HG03439 (cell line): ENCODE data around the gene KDELR3.

Source experiments
- ATAC-seq: cut with Tn5 transposase; IDR thresholded peaks from one replicate; pipeline ENCODE4 v1.9.1; 2021; ENCODE audit warnings: mild to moderate bottlenecking, moderate library complexity; ENCODE audit not compliant: unreplicated experiment

Gene KDELR3

DNA sequence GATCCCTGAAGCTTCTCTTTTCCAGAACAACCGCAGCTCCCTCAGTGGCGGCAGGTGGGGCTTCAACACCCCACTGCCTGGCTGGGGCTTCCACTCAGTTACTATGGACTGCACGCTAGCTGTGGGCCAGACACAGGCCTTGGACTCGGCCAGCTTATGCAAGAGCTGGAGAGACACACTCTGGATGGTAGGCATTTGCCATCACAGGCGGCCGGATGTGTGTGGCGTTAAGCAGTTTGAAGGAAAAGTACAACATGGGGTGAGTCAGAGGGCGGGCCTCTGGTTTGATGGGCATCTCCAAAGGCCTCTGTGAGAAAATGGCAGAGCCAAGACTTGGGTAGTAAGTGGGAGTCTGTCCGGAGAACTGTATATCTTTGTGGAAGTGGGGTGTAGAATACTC is 30.5 kb upstream of the KDELR3 start:
- ATAC-seq = no peak

- no peak for ATAC-seq
These were observed 27.0 kb upstream of the KDELR3 start for GRCh38 chr22:38440747-38441350.

- no peak for ATAC-seq
These were observed 26.1 kb upstream of the KDELR3 start for GRCh38 chr22:38441620-38442287.

DNA sequence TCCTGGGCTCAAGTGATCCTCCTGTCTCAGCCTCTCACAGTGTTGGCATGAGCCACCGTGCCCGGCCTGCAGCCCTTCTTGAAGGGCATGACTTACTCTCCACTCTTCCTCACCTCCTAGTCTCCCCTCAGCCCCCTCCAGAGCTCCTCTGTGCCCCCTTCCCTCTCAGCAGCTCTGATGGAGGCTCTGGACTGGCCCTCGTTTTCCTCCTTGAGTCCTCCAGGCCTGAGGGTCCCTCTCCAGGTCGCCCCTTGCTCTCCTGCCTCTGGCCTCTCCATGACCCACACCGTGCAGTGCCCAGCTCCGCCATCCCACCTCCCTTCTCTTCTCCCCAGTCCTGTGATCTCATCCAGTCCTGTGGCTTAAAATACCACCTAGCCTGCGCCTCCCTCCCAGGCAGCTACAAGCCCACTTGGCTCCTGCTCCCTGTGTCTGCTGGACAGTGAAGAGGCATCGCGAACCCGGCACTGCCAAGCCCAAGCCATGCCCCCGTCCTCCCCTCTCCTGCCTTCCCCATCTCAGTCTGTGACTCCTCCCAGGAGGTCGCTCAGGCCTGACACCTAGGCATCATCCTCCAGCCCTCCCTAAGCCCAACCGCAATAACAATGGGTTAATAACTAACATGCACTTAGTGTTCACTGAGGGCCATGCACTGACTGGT is 24.8 kb upstream of the KDELR3 start:
- ATAC-seq = no peak

- no peak for ATAC-seq
These were observed 24.0 kb upstream of the KDELR3 start for GRCh38 chr22:38443628-38444521.

GRCh38 chr22:38444783-38445182 is 23.1 kb upstream of the KDELR3 start:
- ATAC-seq = no peak

GRCh38 chr22:38446018-38446601 is 21.8 kb upstream of the KDELR3 start:
- no peak for ATAC-seq

DNA sequence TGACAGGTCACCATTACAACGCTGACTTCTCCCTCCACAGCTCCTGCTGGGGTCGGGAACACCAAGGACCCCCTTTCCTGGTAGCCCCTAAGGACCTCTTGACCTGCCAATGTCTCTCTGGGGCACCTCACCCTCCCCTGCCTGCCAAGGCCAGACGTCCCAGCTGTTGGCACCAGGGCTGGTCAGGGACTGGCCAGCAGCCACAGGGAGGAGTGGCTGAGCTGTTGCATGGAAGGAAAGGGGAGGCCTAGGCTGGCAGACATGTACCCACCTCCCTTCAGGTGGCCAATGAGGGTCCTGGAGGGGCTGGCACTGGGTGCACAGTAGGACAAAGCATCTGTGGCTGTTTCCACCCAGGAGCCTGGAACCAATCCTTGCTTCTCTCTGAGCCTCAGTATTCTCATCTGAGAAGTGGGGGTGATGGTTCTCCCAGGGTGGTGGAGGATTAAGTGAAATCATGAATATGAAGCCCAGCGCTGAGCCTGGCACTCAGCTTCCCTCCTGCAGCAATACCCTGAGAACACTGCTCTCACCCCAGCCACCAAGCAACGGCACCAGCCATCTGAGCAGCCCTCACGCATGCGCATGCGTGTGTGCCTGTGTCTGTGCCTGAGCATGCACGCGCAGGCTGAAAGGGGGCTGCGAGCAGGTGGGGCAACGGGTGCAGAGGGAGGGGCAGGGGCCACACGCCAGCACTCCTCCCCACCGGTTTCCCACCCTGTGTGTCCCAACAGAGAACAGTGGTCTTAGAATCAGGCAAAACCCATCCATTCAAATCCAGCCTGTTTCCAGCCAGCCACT is 18.8 kb upstream of the KDELR3 start:
- ATAC-seq = no peak

DNA sequence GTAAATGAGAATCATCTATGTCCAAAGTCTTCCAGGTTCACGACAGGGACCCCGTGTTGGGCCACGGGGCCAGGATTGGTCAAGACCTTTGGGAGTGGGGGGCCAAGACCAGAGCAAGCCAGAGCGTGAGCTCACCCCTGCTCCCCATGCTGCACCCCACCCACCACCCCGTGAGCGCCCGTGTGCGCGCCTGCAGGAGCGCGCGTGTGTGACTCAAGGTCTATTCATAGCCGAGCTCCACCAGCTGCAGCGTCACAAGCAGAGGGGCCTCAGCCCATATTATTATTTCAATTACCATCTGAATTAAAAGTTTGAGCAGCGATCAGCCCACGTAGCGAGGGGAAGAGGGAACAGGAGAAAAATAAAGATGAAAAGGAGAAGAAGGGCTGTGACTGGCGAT is 18.1 kb upstream of the KDELR3 start:
- ATAC-seq = no peak

DNA sequence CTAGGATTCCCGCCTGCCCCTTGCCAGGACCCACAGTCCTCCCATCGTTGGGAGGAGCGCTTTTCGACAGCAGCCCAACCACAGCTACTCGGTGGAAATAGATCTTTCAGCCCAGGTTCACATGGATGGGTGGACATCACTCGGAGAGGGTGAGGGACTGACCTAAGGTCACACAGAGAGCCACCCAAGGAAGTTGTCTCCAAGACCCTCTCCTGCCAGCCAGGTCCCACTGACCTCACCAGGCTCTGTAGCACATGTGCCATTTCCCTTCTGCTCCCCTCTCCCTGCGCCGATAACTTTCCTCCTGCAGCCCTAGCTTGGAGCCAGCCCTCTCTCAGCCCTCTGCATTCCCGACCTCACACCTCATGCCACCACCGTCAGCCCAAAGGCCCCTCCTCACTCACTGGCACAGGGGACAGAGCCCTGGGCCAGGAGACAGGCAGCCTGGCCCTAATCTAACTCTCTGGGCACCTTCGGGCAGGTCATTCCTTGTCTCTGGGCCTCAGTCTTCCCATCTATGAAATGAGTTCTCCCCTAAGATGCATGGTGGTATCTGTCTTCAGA is 17.6 kb upstream of the KDELR3 start:
- no peak for ATAC-seq

GRCh38 chr22:38451404-38451803 is 16.5 kb upstream of the KDELR3 start:
- ATAC-seq = no peak

DNA sequence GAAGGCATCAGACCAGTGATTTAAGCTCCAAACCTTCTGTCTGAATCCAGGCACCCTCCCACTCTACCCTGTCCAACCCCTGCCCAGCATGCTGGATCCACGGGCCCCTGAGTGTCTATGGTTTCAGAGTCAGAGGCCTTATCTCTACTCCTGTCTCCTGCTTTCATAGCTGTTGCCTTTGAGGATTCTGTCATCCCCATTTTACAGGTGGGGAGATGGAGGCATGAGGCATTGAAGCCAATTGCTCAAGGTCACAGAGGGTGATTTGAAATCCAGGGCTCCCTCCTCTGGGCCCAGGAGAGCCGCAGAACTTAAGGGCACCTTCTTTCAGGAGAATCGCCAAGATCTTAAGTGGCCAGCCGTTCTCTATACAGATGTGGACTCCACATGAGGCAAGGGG is 16.0 kb upstream of the KDELR3 start:
- ATAC-seq = no peak

DNA sequence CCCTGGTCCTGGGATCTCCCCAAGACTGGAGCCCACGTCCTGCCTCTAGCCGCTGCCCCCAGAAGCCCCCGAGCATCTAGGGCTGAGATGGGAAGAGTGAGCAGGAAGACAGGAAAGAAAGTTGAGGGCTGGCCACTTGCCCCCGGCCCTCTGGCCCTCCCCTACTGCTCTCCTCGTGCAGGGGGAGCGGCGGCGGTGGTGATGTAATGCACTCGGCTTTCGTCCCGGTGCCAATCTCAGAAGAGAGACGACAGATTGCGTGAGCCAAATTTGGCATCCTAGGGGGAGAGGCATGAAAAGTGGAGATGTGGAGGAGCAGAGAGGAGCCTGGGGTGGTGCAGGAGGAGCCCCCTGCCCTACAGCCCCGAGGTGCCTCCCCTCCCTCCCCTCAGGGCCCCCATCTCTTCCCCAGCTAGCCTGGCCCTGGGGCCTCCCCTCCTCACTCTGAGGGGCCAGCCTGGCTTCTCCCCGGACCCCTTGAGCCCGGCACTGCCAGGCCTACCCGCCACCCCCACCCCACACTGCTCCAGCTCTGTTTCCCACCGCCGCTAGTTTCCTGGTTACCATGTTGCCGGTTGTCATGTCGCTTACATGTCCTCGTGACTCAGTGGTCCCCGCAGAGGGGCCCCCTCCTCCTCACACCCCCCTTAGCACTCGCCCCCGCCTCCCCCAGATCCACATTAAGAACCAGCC is 15.4 kb upstream of the KDELR3 start:
- no peak for ATAC-seq

DNA sequence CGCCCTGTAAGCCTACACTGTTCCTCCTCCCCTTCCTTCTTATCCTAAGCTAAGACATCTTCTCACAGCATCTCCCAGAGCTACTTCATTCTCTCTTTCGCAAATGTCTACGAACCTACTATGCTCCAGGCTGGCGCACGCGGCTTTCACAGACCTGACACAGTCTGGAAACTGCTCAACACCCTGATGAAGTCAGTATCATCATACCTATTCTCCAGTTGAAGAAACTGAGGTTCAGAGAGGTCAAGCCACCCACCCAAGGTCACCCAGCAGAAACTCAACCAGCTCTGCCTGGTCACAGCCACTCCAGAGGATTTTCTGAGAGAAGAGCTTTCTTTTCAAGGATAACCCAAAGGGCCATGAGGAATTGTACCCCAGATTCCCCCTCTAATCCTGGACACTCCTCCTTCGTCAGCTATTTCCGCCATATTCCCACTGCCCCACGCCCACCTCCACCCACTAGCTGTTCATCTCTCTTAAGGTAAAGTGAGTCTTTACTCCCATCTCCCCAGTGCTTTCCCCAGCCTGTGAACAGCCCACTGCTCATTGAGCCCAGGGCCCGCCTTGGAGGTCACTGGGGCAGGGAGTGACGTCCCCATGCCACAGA is 14.7 kb upstream of the KDELR3 start:
- ATAC-seq = no peak

- no peak for ATAC-seq
These were observed 13.9 kb upstream of the KDELR3 start for GRCh38 chr22:38453996-38454352.

GRCh38 chr22:38454353-38455075 is 13.4 kb upstream of the KDELR3 start:
- ATAC-seq = no peak

DNA sequence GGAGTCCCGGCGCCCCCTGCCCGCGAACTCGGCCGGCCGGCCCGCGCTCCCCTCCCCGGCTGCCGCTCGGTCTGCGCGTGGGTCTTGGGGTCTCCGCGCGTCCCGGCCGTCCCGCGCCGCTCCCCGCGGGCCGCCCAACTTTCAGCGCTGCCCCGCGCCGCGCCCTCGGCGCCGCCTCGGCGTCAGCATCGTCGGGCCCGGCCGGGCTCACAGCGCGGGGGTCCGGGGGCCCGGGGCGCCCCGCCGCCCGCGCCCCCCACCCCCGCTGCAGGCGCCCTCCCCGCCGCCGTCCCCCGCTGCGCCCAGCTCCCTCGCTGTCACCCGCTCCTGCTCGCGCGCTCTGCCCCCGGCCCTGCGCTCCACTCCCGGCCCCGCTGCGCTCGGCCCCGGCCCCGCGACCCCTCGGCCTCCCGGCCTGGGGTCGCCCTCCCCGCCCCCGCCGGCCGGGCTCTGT is 12.8 kb upstream of the KDELR3 start, which contains the start of gene KCNJ4:
Gene KCNJ4, minus strand, starts transcription at position 124 of the 454 bp plus-strand sequence. CDS start 27,067 bp downstream, outside the sequence.
- no peak for ATAC-seq
